B cell (primary cell): ENCODE results near the gene CRIM1. TPM values are rescaled to one million over a fixed set of nuclear protein-coding genes. Genes with fewer than 3 reads are reported as not detected.

Experiments
- ATAC-seq: fragments of 200-7000 bp; cut with Tn5 transposase; one replicate; pipeline ENCODE4 v1.10.0; 2021; ENCODE audit warnings: low read depth, mild to moderate bottlenecking, moderate number of reproducible peaks, moderate library complexity
- CTCF ChIA-PET: fragments of 350-600 bp; sonication (Branson Sonifier 250); formaldehyde crosslinking; loops from one replicate; lab custom pipeline; 2021; ENCODE audit warnings: antibody characterized with exemption, inconsistent platforms; lab: Charles Lee
- POLR2A ChIA-PET: fragments of 350-600 bp; sonication (Branson Sonifier 250); formaldehyde crosslinking; loops from one replicate; lab custom pipeline; 2021; ENCODE audit warnings: antibody characterized with exemption; lab: Charles Lee
- DNase-seq: peaks from one replicate; pipeline ENCODE4 v3.0.0; 2013
- H2AFZ ChIP-seq: 2 replicates; pipeline ENCODE4 v1.6.1; 2012; ENCODE audit warnings: mild to moderate bottlenecking, low read depth, low read length; ENCODE audit not compliant: insufficient read depth, poor library complexity, severe bottlenecking
- H3K27ac ChIP-seq, 2 donors: 1 replicate in 1 of 2; 2 replicates in 1 of 2; pipeline ENCODE4 v1.5.1; 2012 to 2013; ENCODE audit warnings: low read length in 2 of 2, mild to moderate bottlenecking in 2 of 2, moderate library complexity in 1 of 2
- H3K27me3 ChIP-seq, 4 experiments: fragments of 200-600 bp in 1 of 4; sonication (generic) in 1 of 4; replicated peaks in 1 of 4; 1 replicate in 2 of 4; 2 replicates in 2 of 4; pipeline versions ENCODE4 v1.6.1 to v1.7.0; 2013 to 2016; ENCODE audit warnings: low read length in 3 of 4, mild to moderate bottlenecking in 2 of 4, mixed read lengths in 1 of 4, moderate library complexity in 1 of 4; ENCODE audit not compliant: insufficient read depth in 4 of 4, control insufficient read depth in 3 of 4; ENCODE audit errors: control extremely low read depth in 1 of 4
- H3K36me3 ChIP-seq, 2 experiments: replicated peaks in 1 of 2; 1 replicate in 1 of 2; 2 replicates in 1 of 2; pipeline versions ENCODE4 v1.6.1 to v1.7.1; 2013; ENCODE audit warnings: low read length in 1 of 2; ENCODE audit not compliant: insufficient read depth in 2 of 2, control insufficient read depth in 1 of 2; ENCODE audit errors: control extremely low read depth in 1 of 2, extremely low read depth in 1 of 2
- H3K4me1 ChIP-seq, 2 donors: fragments of 200-600 bp in 1 of 2; sonication (generic) in 1 of 2; 1 replicate in 1 of 2; 2 replicates in 1 of 2; pipeline versions ENCODE4 v1.5.1 to v1.6.1; 2013 to 2017; ENCODE audit warnings: low read length in 2 of 2; ENCODE audit not compliant: control insufficient read depth in 2 of 2, insufficient read depth in 2 of 2
- H3K4me2 ChIP-seq: replicated peaks from 2 replicates; pipeline ENCODE3; 2012; ENCODE audit warnings: mild to moderate bottlenecking, low read depth, low read length; ENCODE audit not compliant: poor library complexity, severe bottlenecking
- H3K4me3 ChIP-seq, 5 experiments: fragments of 200-600 bp in 1 of 5; sonication (generic) in 1 of 5; 1 replicate in 3 of 5; 2 replicates in 2 of 5; pipeline versions ENCODE4 v1.5.1 to v1.7.0; 2011 to 2016; ENCODE audit warnings: low read length in 4 of 5, mild to moderate bottlenecking in 4 of 5, low read depth in 2 of 5, control low read depth in 1 of 5, moderate library complexity in 1 of 5; ENCODE audit not compliant: insufficient read depth in 1 of 5; ENCODE audit errors: control extremely low read depth in 1 of 5, extremely low read depth in 1 of 5
- H3K79me2 ChIP-seq: fragments of 200-600 bp; sonication (generic); one replicate; pipeline ENCODE4 v1.6.0; 2016; ENCODE audit warnings: low read length; ENCODE audit not compliant: control insufficient read depth, insufficient read depth
- H3K9ac ChIP-seq: fragments of 200-600 bp; sonication (generic); 2 replicates; pipeline ENCODE4 v1.6.1; 2017; ENCODE audit warnings: mild to moderate bottlenecking, low read length, moderate library complexity
- H3K9me3 ChIP-seq, 3 donors: one replicate each; pipeline versions ENCODE4 v1.6.1 to v1.7.1; 2013; ENCODE audit warnings: low read length in 2 of 3; ENCODE audit not compliant: control insufficient read depth in 2 of 3, insufficient read depth in 1 of 3; ENCODE audit errors: control extremely low read depth in 1 of 3
- H4K20me1 ChIP-seq: 2 replicates; pipeline ENCODE4 v1.6.0; 2012; ENCODE audit warnings: mild to moderate bottlenecking, low read length; ENCODE audit not compliant: insufficient read depth, control insufficient read depth, poor library complexity, severe bottlenecking
- H3K27ac Mint-ChIP-seq: one replicate; pipeline ENCODE4 v1.8.0; 2021; ENCODE audit warnings: mixed read lengths
- H3K27me3 Mint-ChIP-seq: one replicate; pipeline ENCODE4 v1.8.0; 2021; ENCODE audit warnings: mixed read lengths
- H3K4me1 Mint-ChIP-seq: one replicate; pipeline ENCODE4 v1.8.0; 2021; ENCODE audit warnings: mixed read lengths
- H3K4me3 Mint-ChIP-seq: one replicate; pipeline ENCODE4 v1.8.0; 2021; ENCODE audit warnings: mixed read lengths
- H3K9me3 Mint-ChIP-seq: one replicate; pipeline ENCODE4 v1.8.0; 2022; ENCODE audit warnings: mixed read lengths; ENCODE audit not compliant: insufficient read depth
- EZH2 ChIP-seq: IDR thresholded peaks from 2 replicates; pipeline ENCODE4 v1.6.1; 2012; ENCODE audit warnings: borderline replicate concordance, low read depth, mild to moderate bottlenecking, moderate library complexity, low read length; ENCODE audit not compliant: insufficient read depth, poor library complexity, severe bottlenecking
- WGBS: methylation state at CpG from one replicate; pipeline ENCODE4 v1.1.5; 2013; ENCODE audit warnings: missing lambda C conversion rate; ENCODE audit not compliant: insufficient coverage; 5-methylcytosine and 5-hydroxymethylcytosine counted together
- intact Hi-C: fragments of 100-400 bp; cut with micrococcal nuclease; formaldehyde crosslinking; loops from one replicate; pipeline ENCODE4 v1.10.0; 2022
- polyA plus RNA-seq: library from polyadenylated mRNA; depleted of rRNA; stranded (reverse); fragments of >200 nt; gene quantifications from 2 replicates; pipeline ENCODE4 v1.2.3, GENCODE V29; 2012
- total RNA-seq, 2 donors: library from RNA; stranded (reverse); fragments of 120-200 nt in 1 of 2; gene quantifications; 1 replicate in 1 of 2; 2 replicates in 1 of 2; pipeline versions ENCODE4 v1.2.3 to v1.2.4, GENCODE V29; 2013 to 2022
- TF ChIP-seq, protein P1 (sequence below): fragments of 200-600 bp; IDR thresholded peaks from one replicate; pipeline ENCODE4 v1.8.0; 2022; ENCODE audit warnings: antibody characterized with exemption, mild to moderate bottlenecking

CRIM1 gene
- total and polyA plus RNA-seq, 2 donors (not counting 1 experiment from before 2014, with no cell fraction given), result 1.3 to 5.0 TPM

DNA sequence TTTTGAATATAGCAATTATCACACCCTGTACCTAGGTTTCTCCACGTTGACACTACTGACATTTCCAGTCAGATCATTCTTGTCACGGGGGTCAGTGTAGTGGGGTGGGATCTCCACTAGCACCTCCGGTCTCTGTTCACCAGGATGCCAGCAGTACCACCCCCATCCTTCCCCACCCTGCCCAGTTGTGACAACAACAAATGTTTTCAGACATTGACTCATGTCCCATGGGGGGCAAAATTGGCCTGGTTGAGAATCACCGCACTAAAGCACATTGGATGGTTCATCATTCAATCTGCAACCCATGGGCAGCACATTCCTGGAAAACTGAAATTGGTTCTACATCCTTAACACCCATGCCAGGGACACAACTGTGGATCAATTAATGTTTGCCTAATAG is 210.1 kb downstream of the CRIM1 start:
- Histone ChIP-seq H3K4me3 (no peak overlapping the region), H3K9ac (no peak overlapping the region), H3K9me3 (no peaks in the 10 kb centered on the region), H3K27ac (no peak overlapping the region), H4K20me1 (no peaks in the 10 kb centered on the region), H2AFZ (no peak overlapping the region), H3K4me2 (no peak overlapping the region), H3K36me3 (peaks cover 6 to 23% of the 10 kb centered on the region in 2 experiments), H3K27me3 (no peaks in the 10 kb centered on the region), H3K4me1 (no peaks in the 10 kb centered on the region), H3K79me2 (peaks cover 4% of the 10 kb centered on the region)
- DNase-seq (no peak), ATAC-seq (no peak)
- WGBS, result 100% methylated on average over 2 of the region's 4 CpGs
- intact Hi-C loops, result no loop called here
- H3K9me3 Mint-ChIP-seq, result no peaks in the 10 kb centered on the region
- CTCF ChIA-PET, result no interaction called here
- H3K4me1 Mint-ChIP-seq, result no peaks in the 10 kb centered on the region
- TF ChIP-seq EZH2, result no peak
- H3K4me3 Mint-ChIP-seq, result no peak overlapping the region
- POLR2A ChIA-PET, result no interaction called here
- H3K27me3 Mint-ChIP-seq, result no peaks in the 10 kb centered on the region
- no peak overlapping the region for H3K27ac Mint-ChIP-seq

DNA sequence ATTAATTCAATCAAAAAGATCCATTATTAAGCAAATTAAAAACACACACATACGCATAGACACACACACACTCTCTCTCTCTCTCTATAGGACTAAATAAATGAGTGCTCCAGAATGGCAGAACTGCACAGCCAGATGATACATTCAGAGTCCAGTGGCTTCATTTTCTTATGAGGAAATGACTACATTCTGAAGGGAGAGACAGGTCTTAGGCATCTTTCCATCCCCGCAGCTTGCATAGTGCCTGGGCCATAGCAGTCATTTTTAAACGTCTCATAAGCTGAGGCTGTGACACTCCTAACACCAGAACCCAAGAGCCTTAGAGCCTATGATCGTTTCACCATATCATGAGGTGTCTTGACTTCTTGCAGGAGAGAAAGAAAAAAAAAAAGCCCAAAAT is 211.3 kb downstream of the CRIM1 start:
- Histone ChIP-seq H3K36me3 (peaks cover 6 to 21% of the 10 kb centered on the region in 2 experiments), H3K9ac (no peak overlapping the region), H2AFZ (no peak overlapping the region), H3K4me3 (no peak overlapping the region), H3K27ac (no peak overlapping the region), H3K4me1 (no peaks in the 10 kb centered on the region), H3K27me3 (no peaks in the 10 kb centered on the region), H3K9me3 (no peaks in the 10 kb centered on the region), H3K79me2 (peaks cover 4% of the 10 kb centered on the region), H4K20me1 (no peaks in the 10 kb centered on the region), H3K4me2 (no peak overlapping the region)
- TF ChIP-seq, protein P1, sequence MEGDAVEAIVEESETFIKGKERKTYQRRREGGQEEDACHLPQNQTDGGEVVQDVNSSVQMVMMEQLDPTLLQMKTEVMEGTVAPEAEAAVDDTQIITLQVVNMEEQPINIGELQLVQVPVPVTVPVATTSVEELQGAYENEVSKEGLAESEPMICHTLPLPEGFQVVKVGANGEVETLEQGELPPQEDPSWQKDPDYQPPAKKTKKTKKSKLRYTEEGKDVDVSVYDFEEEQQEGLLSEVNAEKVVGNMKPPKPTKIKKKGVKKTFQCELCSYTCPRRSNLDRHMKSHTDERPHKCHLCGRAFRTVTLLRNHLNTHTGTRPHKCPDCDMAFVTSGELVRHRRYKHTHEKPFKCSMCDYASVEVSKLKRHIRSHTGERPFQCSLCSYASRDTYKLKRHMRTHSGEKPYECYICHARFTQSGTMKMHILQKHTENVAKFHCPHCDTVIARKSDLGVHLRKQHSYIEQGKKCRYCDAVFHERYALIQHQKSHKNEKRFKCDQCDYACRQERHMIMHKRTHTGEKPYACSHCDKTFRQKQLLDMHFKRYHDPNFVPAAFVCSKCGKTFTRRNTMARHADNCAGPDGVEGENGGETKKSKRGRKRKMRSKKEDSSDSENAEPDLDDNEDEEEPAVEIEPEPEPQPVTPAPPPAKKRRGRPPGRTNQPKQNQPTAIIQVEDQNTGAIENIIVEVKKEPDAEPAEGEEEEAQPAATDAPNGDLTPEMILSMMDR, result no peak
- TF ChIP-seq EZH2, result no peak
- ChIA-PET POLR2A (no interaction called here), CTCF (no interaction called here)
- ATAC-seq, result no peak
- no peaks in the 10 kb centered on the region for H3K27me3 Mint-ChIP-seq
- no peak for DNase-seq
- 100% methylated on average over 1 of the region's 4 CpGs for WGBS
- intact Hi-C loops, result no loop called here
- H3K4me3 Mint-ChIP-seq, result no peak overlapping the region
- H3K9me3 Mint-ChIP-seq, result no peaks in the 10 kb centered on the region
- no peaks in the 10 kb centered on the region for H3K4me1 Mint-ChIP-seq
- no peak overlapping the region for H3K27ac Mint-ChIP-seq
